ENCODE results near the gene MDFIC. TPM values are rescaled to one million over a fixed set of nuclear protein-coding genes. Genes with fewer than 3 reads are reported as not detected.

Gene MDFIC
- total RNA-seq, 1 donor from 2014 or later, result 7.1 TPM

DNA sequence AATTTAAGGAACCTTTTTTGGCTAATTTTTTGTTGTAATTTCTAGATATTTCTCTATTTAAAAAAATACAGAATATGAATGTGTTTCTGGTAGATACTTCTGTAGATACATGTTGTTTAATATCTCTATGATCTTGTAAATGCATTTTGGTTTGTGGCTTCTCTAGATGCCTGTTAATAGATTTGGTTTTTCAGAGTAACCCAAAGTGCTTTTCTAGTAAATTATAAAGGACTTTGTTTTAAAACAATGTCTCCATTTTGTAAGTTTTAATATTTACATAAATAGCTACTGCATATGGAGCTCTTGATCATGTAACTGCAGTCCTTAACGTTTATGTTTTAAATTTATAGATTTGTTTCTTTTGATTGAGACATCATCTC lies 88.5 kb downstream of the MDFIC start:
- TF ChIP-seq, protein P1, sequence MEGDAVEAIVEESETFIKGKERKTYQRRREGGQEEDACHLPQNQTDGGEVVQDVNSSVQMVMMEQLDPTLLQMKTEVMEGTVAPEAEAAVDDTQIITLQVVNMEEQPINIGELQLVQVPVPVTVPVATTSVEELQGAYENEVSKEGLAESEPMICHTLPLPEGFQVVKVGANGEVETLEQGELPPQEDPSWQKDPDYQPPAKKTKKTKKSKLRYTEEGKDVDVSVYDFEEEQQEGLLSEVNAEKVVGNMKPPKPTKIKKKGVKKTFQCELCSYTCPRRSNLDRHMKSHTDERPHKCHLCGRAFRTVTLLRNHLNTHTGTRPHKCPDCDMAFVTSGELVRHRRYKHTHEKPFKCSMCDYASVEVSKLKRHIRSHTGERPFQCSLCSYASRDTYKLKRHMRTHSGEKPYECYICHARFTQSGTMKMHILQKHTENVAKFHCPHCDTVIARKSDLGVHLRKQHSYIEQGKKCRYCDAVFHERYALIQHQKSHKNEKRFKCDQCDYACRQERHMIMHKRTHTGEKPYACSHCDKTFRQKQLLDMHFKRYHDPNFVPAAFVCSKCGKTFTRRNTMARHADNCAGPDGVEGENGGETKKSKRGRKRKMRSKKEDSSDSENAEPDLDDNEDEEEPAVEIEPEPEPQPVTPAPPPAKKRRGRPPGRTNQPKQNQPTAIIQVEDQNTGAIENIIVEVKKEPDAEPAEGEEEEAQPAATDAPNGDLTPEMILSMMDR (IDR thresholded peaks at IDR 0.05), result no peak
- TF ChIP-seq EZH2phosphoT487 (IDR thresholded peaks at IDR 0.05), result no peak
- TF ChIP-seq EZH2 (IDR thresholded peaks at IDR 0.05), result no peak
- no peak overlapping the region for H2AFZ ChIP-seq (replicated peaks)
- no peak overlapping the region for H3K27ac ChIP-seq
- H3K4me3 ChIP-seq, result no peak overlapping the region
- no peaks in the 10 kb centered on the region for H3K27me3 Mint-ChIP-seq (ENCODE audit: insufficient read depth, low read depth)
- H3K79me2 ChIP-seq (ENCODE audit: low read depth), result no peaks in the 10 kb centered on the region
- peaks cover 36% of the 10 kb centered on the region for H3K4me1 Mint-ChIP-seq
- no peak overlapping the region for H3K9ac ChIP-seq
- no peaks in the 10 kb centered on the region for H3K36me3 Mint-ChIP-seq
- H3K36me3 ChIP-seq, result no peaks in the 10 kb centered on the region
- no peaks in the 10 kb centered on the region for H3K9me3 Mint-ChIP-seq
- H3F3A ChIP-seq (ENCODE audit: low read depth), result no peaks in the 10 kb centered on the region
- H4K20me1 ChIP-seq (ENCODE audit: low read depth), result no peaks in the 10 kb centered on the region
- peaks cover 24% of the 10 kb centered on the region for H3K4me1 ChIP-seq
- no peak overlapping the region for H3K4me3 Mint-ChIP-seq
- no peak overlapping the region for H3K4me2 ChIP-seq
- H3K27me3 ChIP-seq, result peaks cover 3% of the 10 kb centered on the region
- DNase-seq (ENCODE audit: low spot score), result no peak
- no peaks in the 10 kb centered on the region for H3K9me3 ChIP-seq (ENCODE audit: low read depth)
- H3K27ac Mint-ChIP-seq, result no peak overlapping the region

DNA sequence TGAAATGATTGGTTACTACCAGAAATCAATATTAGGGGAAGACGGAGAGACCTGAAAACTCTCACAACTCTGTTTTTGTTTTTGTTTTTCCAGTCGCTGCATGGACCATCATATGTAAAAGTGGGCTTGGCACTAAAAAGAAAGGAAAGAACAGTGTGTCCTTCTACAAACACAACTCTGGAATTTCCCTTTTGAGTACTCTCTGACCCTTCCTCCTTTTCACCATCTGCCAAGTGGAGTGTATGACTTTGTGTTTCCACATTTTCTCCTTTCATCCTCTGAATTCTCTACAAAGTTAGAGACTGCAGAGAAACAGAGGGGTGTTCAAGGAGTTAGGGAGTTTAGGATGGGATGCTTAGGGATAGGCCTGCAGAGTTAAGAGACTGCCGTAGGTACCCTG lies 92.0 kb downstream of the MDFIC start:
- TF ChIP-seq, protein P1 (IDR thresholded peaks at IDR 0.05), result no peak
- TF ChIP-seq EZH2phosphoT487 (IDR thresholded peaks at IDR 0.05), result no peak
- no peak for TF ChIP-seq EZH2 (IDR thresholded peaks at IDR 0.05)
- H3F3A ChIP-seq (ENCODE audit: low read depth), result no peaks in the 10 kb centered on the region
- H3K9me3 ChIP-seq (ENCODE audit: low read depth), result no peaks in the 10 kb centered on the region
- no peak overlapping the region for H3K4me2 ChIP-seq
- H3K36me3 ChIP-seq, result no peaks in the 10 kb centered on the region
- Mint-ChIP-seq H3K9me3 (no peaks in the 10 kb centered on the region), H3K4me3 (no peak overlapping the region), H3K36me3 (peaks cover 3% of the 10 kb centered on the region), H3K4me1 (peaks cover 17% of the 10 kb centered on the region), H3K27me3 (ENCODE audit: insufficient read depth, low read depth) (no peaks in the 10 kb centered on the region), H3K27ac (no peak overlapping the region)
- H4K20me1 ChIP-seq (ENCODE audit: low read depth), result no peaks in the 10 kb centered on the region
- no peak overlapping the region for H3K4me3 ChIP-seq
- no peak for DNase-seq (ENCODE audit: low spot score)
- H3K4me1 ChIP-seq, result peaks cover 11% of the 10 kb centered on the region
- no peak overlapping the region for H3K27ac ChIP-seq
- H3K79me2 ChIP-seq (ENCODE audit: low read depth), result no peaks in the 10 kb centered on the region
- no peaks in the 10 kb centered on the region for H3K27me3 ChIP-seq
- no peak overlapping the region for H2AFZ ChIP-seq (replicated peaks)
- no peak overlapping the region for H3K9ac ChIP-seq

DNA sequence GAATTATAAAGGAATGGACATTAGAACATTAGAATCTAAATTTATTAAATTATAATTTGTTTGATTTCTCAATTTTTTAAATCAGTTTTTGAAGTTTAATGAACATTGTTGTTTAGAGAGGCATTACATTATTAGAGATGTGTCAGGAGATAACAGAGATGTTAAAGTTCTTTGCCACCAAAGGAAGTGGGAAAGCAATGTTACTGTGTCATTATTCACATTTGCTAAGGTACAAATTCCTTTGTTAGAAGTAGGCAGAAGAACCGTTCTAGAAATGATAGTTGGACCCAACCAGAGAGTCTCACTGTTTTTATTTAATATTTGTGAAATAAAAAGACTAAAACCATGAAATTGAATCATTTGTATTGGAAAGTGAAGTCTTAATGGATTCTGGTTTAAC lies 92.9 kb downstream of the MDFIC start:
- no peaks in the 10 kb centered on the region for H3K79me2 ChIP-seq (ENCODE audit: low read depth)
- TF ChIP-seq, protein P1 (IDR thresholded peaks at IDR 0.05), result no peak
- TF ChIP-seq EZH2 (IDR thresholded peaks at IDR 0.05), result no peak
- no peak for TF ChIP-seq EZH2phosphoT487 (IDR thresholded peaks at IDR 0.05)
- no peaks in the 10 kb centered on the region for H3K36me3 ChIP-seq
- Mint-ChIP-seq H3K27me3 (ENCODE audit: insufficient read depth, low read depth) (no peaks in the 10 kb centered on the region), H3K36me3 (peaks cover 3% of the 10 kb centered on the region), H3K4me1 (peaks cover 8% of the 10 kb centered on the region), H3K9me3 (no peaks in the 10 kb centered on the region), H3K4me3 (no peak overlapping the region), H3K27ac (no peak overlapping the region)
- H3K4me1 ChIP-seq, result peaks cover 2% of the 10 kb centered on the region
- no peak overlapping the region for H3K4me2 ChIP-seq
- no peak overlapping the region for H3K27ac ChIP-seq
- no peak overlapping the region for H3K9ac ChIP-seq
- no peaks in the 10 kb centered on the region for H3K27me3 ChIP-seq
- H3K4me3 ChIP-seq, result no peak overlapping the region
- H3F3A ChIP-seq (ENCODE audit: low read depth), result no peaks in the 10 kb centered on the region
- H4K20me1 ChIP-seq (ENCODE audit: low read depth), result no peaks in the 10 kb centered on the region
- no peak overlapping the region for H2AFZ ChIP-seq (replicated peaks)
- H3K9me3 ChIP-seq (ENCODE audit: low read depth), result no peaks in the 10 kb centered on the region
- DNase-seq (ENCODE audit: low spot score), result no peak
